ENCODE data around the gene DYSF. TPM values are rescaled to one million over a fixed set of nuclear protein-coding genes. Genes with fewer than 3 reads are reported as not detected.
"Not testable (repeated sequence)": the region's sequence is repeated elsewhere in the genome, so short reads cannot be mapped to it uniquely, and the experiment has no call there.

Gene DYSF
- under 1 TPM in 1 of 2 donors, not detected in 1; 0.71 TPM for total RNA-seq

DNA sequence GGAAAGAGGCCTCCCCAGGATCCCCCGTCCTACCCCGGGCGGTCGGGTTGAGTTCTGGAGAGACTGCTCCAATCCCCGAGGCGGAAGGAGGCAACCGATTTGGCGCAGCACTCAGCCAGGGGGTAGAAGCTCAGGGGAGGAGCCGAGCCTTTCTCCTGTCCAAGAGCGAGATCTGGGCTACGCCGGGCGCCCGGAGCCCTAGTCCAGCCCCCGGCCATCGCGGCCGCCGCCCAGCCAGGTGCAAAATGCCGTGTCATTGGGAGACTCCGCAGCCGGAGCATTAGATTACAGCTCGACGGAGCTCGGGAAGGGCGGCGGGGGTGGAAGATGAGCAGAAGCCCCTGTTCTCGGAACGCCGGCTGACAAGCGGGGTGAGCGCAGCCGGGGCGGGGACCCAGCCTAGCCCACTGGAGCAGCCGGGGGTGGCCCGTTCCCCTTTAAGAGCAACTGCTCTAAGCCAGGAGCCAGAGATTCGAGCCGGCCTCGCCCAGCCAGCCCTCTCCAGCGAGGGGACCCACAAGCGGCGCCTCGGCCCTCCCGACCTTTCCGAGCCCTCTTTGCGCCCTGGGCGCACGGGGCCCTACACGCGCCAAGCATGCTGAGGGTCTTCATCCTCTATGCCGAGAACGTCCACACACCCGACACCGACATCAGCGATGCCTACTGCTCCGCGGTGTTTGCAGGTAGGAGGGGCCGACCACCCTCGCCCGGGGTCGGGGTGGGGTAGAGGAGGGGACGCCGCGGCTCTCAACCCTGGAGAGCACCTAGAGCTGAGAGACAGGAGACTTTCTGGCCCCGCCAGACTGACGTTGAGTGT is at the start of gene DYSF:
Gene DYSF (plus strand): TSS at position 158 of the 817 bp plus-strand sequence.
- Mint-ChIP-seq H3K27ac (no peak within 1 kb of the TSS), H3K9me3 (no peaks in the 10 kb centered on the region), H3K4me3 (peak within 1 kb of the TSS; percentile 43), H3K36me3 (ENCODE audit: low read depth) (no peaks in the 10 kb centered on the region), H3K27me3 (peaks cover 37% of the 10 kb centered on the region), H3K4me1 (peaks cover 4% of the 10 kb centered on the region)
- no peak for ATAC-seq (replicated peaks)

DNA sequence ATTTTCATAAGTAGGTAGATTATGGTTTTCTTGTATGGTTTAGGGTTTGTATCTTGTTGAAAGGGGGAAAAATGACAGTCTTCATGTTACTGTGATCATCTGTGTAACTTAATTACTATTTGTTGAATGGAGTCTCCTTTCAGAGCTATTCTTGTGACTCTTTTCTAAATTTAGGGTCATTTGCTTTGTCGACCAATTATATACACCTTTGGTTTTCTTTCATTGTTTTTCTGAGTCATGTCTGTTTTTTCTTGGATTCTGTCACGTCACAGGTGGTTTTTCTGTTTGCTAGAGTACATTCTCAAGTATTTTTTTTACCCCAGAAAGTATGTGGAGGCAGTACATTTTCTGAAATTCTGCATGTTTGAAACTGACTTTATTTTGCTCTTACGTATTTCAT is 43.8 kb upstream of the DYSF start:
- Mint-ChIP-seq H3K36me3 (ENCODE audit: low read depth) (peaks cover 62% of the 10 kb centered on the region), H3K9me3 (peaks cover 4% of the 10 kb centered on the region), H3K27ac (peak overlapping the region; percentile 17), H3K4me3 (no peak overlapping the region), H3K27me3 (no peaks in the 10 kb centered on the region), H3K4me1 (no peaks in the 10 kb centered on the region)
- no peak for ATAC-seq (replicated peaks)

DNA sequence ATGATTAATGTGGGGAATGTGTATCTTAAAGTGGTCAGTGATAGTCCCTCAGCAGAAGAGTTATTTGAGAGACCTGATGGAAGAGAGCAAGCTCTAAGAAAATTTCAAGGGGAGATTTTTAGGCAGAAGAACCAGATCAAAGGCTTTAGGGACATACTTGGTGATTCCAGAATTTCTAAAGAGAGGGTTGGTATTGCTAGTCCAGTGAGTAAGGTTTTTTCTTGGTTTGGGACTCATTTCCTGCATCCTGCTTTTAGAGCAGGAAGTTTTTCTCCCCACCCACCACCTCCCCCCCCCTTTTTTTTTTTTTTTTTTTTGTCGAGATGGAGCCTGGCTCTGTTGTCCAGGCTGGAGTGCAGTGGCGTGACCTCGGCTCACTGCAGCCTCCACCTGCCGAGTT is 42.7 kb upstream of the DYSF start:
- Mint-ChIP-seq H3K4me3 (no peak overlapping the region), H3K4me1 (no peaks in the 10 kb centered on the region), H3K9me3 (peaks cover 4% of the 10 kb centered on the region), H3K27me3 (no peaks in the 10 kb centered on the region), H3K27ac (no peak overlapping the region), H3K36me3 (ENCODE audit: low read depth) (peaks cover 51% of the 10 kb centered on the region)
- no peak for ATAC-seq (replicated peaks)

DNA sequence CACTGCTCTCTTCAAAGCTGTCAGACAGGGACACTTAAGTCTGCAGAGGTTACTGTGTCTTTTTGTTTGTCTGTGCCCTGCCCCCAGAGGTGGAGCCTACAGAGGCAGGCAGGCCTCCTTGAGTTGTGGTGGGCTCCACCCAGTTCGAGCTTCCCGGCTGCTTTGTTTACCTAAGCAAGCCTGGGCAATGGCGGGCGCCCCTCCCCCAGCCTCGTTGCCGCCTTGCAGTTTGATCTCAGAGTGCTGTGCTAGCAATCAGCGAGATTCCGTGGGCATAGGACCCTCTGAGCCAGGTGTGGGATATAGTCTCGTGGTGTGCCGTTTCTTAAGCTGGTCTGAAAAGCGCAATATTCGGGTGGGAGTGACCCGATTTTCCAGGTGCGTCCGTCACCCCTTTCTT is 36.5 kb upstream of the DYSF start:
- Mint-ChIP-seq H3K4me3 (peak overlapping the region; percentile 71), H3K36me3 (ENCODE audit: low read depth) (peaks cover 26% of the 10 kb centered on the region)
- H3K27me3 Mint-ChIP-seq; ATAC-seq (replicated peaks); H3K4me1 Mint-ChIP-seq; H3K9me3 Mint-ChIP-seq; H3K27ac Mint-ChIP-seq: not testable (repeated sequence)

DNA sequence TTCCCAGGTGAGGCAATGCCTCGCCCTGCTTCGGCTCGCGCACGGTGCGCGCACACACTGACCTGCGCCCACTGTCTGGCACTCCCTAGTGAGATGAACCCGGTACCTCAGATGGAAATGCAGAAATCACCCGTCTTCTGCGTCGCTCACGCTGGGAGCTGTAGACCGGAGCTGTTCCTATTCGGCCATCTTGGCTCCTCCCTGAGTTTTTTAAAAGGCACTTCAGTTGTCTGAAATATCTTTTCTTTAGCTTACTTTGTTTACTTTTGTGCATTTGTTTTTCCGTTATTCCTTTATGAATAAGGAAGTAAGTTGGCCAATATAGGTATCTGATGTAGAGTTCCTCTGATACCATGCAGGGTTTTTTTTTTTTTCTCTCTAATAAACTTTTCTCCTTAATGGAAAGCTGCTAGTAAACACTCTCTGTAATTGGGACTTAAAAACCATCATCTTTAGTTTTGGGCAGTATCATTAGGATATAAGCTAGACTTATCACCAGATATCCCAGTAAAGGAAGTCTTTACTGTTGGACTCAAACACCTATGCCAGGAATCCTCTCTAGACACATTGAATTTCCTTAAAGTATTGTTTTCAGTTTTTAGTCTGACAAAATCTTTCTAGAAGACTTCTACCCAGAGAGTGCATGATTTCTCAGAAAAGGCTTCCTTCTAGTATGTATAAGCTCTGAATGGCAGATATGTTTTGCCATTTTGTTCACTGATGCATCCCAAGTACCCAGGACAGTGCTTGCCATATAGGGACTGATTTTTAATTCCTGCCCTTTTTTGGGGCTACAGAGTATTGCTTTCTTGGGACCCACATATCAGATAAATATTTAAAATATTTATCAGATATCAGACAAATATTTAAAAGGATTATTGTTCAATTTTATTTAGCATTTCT is 35.8 kb upstream of the DYSF start:
- Mint-ChIP-seq H3K4me1 (no peaks in the 10 kb centered on the region), H3K27ac (peak overlapping the region; percentile 68), H3K36me3 (ENCODE audit: low read depth) (peaks cover 29% of the 10 kb centered on the region), H3K4me3 (peak overlapping the region; percentile 71), H3K9me3 (no peaks in the 10 kb centered on the region), H3K27me3 (no peaks in the 10 kb centered on the region)
- ATAC-seq (replicated peaks), result peak; percentile 19

DNA sequence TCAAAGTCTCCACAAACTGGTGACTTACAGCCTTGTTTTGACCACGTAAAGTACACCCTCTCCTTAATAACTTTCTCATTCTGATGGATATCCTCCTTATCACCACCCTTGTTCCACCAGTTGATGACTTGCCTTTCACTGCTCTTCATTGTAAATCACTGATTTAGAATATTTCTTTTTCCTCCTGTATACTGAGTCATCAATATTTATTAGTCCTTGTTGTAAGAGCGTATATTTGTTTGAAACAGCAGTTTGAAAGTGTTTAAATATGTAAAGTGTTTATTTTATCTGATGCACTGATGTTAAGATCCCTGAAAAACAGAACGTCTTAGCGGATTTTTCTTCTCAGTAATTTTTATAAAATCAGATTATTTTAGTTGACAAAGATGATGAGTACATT is 34.2 kb upstream of the DYSF start:
- Mint-ChIP-seq H3K4me1 (no peaks in the 10 kb centered on the region), H3K27ac (no peak overlapping the region), H3K9me3 (no peaks in the 10 kb centered on the region), H3K36me3 (ENCODE audit: low read depth) (peaks cover 45% of the 10 kb centered on the region), H3K4me3 (no peak overlapping the region), H3K27me3 (no peaks in the 10 kb centered on the region)
- ATAC-seq (replicated peaks), result no peak

DNA sequence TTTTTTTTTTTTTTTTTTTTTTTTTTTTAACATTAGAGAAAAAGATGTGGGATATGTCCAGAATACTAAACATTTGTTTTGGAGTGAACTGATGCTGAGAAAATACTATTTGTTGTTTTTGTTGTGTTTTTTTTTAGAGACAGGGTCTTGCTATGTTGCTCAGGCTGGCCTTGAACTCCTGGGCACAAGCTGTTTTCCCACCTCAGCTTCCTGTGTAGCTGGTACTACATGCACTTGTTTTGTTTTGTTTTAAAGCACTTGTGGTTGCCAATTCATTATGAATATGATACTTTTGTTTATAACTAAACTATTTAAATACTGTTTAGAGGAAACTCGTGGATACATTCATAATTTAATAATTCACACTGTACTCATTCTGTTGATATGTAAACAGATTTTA is 33.4 kb upstream of the DYSF start:
- Mint-ChIP-seq H3K9me3 (no peaks in the 10 kb centered on the region), H3K4me3 (no peak overlapping the region), H3K27ac (no peak overlapping the region), H3K4me1 (no peaks in the 10 kb centered on the region), H3K27me3 (no peaks in the 10 kb centered on the region), H3K36me3 (ENCODE audit: low read depth) (peaks cover 53% of the 10 kb centered on the region)
- ATAC-seq (replicated peaks), result no peak

DNA sequence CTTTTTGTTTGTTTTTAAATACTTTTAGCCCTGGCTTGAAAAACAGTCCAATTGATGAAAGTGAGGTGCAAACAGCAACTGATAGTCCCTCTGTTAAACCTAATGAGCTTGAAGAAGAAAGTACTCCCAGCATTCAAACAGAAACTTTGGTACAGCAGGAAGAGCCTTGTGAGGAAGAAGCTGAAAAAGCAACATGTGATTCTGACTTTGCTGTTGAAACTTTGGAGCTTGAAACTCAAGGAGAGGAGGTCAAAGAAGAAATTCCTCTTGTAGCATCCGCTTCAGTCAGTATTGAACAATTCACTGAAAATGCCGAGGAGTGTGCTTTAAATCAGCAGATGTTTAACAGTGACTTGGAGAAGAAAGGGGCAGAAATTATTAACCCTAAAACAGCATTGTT is 30.6 kb upstream of the DYSF start:
- H3K9me3 Mint-ChIP-seq, result no peaks in the 10 kb centered on the region
- H3K4me1 Mint-ChIP-seq, result no peaks in the 10 kb centered on the region
- peaks cover 74% of the 10 kb centered on the region for H3K36me3 Mint-ChIP-seq (ENCODE audit: low read depth)
- H3K27ac Mint-ChIP-seq, result no peak overlapping the region
- no peaks in the 10 kb centered on the region for H3K27me3 Mint-ChIP-seq
- no peak for ATAC-seq (replicated peaks)
- H3K4me3 Mint-ChIP-seq, result no peak overlapping the region

DNA sequence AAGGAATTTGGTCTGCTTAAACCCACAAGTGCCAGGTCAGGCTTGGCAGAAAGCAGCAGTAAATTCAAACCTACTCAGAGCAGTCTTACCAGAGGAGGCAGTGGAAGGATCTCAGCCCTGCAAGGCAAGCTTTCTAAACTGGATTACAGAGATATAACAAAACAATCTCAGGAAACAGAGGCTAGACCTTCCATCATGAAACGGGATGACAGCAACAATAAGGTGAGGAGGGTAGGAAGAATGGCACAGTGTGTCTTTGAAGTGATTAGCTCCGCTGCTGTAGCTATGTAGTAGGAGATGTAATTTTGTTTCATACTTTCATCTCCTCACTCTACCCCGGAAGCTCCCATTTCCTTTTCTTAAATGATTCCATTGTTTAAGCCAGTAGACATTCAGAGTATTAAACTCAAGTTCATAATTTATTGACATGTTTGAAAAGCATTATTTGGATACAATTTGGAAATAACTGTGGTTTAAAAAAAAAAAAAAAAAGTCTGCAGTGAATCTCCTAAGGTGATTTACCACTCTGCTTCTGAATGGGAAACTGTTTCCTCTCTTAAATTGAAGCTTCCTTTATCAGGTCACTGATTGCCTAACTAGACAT is 29.4 kb upstream of the DYSF start:
- no peaks in the 10 kb centered on the region for H3K27me3 Mint-ChIP-seq
- H3K36me3 Mint-ChIP-seq (ENCODE audit: low read depth), result peaks cover 81% of the 10 kb centered on the region
- no peak overlapping the region for H3K27ac Mint-ChIP-seq
- ATAC-seq (replicated peaks), result no peak
- no peaks in the 10 kb centered on the region for H3K4me1 Mint-ChIP-seq
- H3K9me3 Mint-ChIP-seq, result no peaks in the 10 kb centered on the region
- no peak overlapping the region for H3K4me3 Mint-ChIP-seq

DNA sequence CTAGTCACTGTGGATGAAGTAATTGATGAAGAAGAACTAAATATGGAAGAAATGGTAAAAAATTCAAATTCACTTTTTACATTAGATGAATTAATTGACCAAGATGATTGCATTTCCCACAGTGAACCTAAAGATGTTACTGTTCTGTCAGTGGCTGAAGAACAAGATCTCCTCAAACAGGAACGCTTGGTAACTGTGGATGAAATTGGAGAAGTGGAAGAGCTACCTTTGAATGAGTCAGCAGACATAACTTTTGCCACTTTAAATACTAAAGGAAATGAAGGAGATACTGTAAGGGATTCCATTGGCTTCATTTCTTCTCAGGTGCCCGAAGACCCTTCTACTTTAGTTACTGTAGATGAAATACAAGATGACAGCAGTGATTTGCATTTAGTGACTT is 26.6 kb upstream of the DYSF start:
- Mint-ChIP-seq H3K4me3 (no peak overlapping the region), H3K4me1 (no peaks in the 10 kb centered on the region), H3K36me3 (ENCODE audit: low read depth) (peaks cover 96% of the 10 kb centered on the region), H3K27me3 (no peaks in the 10 kb centered on the region), H3K27ac (peak overlapping the region; percentile 23), H3K9me3 (no peaks in the 10 kb centered on the region)
- no peak for ATAC-seq (replicated peaks)

DNA sequence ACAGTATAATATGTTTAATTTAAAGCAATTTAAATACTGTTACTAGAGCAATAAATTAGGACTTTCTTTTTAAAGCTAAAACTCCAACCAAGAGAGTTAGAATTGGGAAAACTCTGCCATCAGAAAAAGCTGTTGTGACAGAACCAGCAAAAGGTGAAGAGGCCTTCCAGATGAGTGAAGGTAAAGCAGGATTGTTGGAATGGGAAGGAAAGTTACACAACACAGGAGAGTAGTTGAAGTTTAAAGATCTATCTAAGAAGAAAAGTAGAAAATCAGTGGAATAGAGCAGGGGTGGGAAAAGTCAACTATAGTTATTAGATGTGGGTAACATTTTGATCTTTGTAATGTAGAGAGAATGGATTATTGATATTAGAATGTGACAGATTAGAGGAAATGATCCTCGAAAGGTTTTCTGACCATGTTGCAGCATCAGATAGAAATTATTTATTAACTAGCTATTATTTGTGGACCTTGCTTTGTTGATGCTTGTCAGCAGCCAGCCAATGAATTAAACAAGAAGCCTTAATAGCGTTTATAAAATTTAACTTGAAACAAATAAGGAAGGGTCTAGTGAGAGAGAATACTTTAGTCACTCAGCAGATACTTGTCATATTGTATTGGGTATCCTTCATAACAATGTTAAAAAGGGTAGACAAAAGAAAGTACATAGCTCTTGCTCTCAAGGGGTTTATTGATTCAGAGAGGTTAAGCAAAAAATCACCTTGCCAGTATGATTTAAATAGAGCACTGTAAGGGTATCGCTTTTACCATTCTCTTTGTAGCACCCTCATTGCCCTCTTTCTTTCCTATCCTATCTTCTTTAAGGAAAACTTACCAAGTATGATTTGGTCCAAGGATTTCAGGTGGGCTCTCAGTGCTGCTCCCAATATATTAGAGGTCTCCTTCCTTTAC is 24.6 kb upstream of the DYSF start:
- no peaks in the 10 kb centered on the region for H3K27me3 Mint-ChIP-seq
- no peaks in the 10 kb centered on the region for H3K9me3 Mint-ChIP-seq
- no peak overlapping the region for H3K27ac Mint-ChIP-seq
- ATAC-seq (replicated peaks), result no peak
- peaks cover 100% of the 10 kb centered on the region for H3K36me3 Mint-ChIP-seq (ENCODE audit: low read depth)
- no peak overlapping the region for H3K4me3 Mint-ChIP-seq
- H3K4me1 Mint-ChIP-seq, result no peaks in the 10 kb centered on the region

DNA sequence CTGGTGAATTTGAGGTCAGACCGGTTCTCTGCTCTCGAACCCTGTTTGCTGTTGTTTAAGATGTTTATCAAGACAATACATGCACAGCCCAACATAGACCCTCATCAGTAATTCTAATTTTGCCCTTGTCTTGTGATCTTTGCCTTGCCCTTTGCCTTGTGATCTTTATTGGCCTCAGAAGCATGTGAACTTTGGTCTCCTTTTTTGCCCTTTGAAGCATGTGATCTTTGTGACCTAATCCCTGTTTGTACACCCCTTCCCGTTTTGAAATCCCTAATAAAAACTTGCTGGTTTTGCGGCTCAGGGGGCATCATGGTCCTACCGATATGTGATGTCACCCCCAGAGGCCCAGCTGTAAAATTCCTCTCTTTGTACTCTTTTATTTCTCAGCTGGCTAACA is 8.2 kb upstream of the DYSF start:
- not testable (repeated sequence) for H3K4me3 Mint-ChIP-seq; ATAC-seq (replicated peaks); H3K27ac Mint-ChIP-seq; H3K27me3 Mint-ChIP-seq; H3K4me1 Mint-ChIP-seq; H3K9me3 Mint-ChIP-seq
- peaks cover 18% of the 10 kb centered on the region for H3K36me3 Mint-ChIP-seq (ENCODE audit: low read depth)

DNA sequence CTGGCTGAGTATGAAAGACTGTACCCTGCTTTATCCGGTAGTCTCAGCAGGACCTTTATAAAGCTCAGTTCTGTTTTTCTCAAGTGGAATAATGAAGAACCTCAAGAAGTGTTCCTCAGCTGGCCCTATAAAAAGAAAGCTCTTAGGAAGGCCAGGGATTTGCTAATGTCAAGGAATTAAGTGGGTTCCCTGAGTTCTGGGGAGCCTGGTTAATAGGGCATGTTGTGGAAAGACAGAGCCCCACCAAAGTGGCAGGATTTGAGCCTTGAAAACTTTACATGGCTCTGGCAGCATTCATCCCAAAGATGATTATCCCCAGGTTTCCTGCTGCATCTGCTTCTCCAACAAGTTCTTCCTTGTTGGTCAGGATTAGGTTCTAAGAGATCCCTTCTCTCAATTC is 6.9 kb upstream of the DYSF start:
- Mint-ChIP-seq H3K4me1 (no peaks in the 10 kb centered on the region), H3K9me3 (no peaks in the 10 kb centered on the region), H3K27me3 (peaks cover 1% of the 10 kb centered on the region), H3K36me3 (ENCODE audit: low read depth) (peaks cover 5% of the 10 kb centered on the region), H3K4me3 (no peak overlapping the region), H3K27ac (no peak overlapping the region)
- no peak for ATAC-seq (replicated peaks)

DNA sequence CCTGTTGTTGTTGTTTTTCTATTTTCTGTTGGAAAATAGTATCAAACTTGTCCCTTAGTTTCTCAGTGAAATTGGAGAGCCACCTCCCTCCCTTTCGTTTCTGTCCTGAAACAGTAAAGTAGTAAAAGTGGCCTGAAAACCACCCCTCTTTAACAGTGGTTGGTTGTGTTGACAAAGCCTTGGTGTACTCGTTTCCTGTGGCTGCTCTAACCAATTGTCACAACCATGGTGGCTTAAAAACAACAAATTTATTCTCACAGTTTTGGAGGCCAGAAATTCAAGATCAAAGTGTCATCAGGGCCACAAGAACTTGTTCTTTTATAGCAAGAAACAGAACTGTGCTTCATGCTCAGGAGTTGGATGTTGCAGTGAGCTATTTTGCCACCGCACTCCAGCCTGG is 4.0 kb upstream of the DYSF start:
- no peak for ATAC-seq (replicated peaks)
- peaks cover 4% of the 10 kb centered on the region for H3K4me1 Mint-ChIP-seq

More for the DNA sequence above, 4.0 kb upstream of the DYSF start:
- no peaks in the 10 kb centered on the region for H3K9me3 Mint-ChIP-seq
- no peak overlapping the region for H3K27ac Mint-ChIP-seq
- H3K27me3 Mint-ChIP-seq, result peaks cover 14% of the 10 kb centered on the region
- H3K36me3 Mint-ChIP-seq (ENCODE audit: low read depth), result no peaks in the 10 kb centered on the region
- H3K4me3 Mint-ChIP-seq, result no peak overlapping the region
